H9 (cell line): ENCODE results near the gene PUM2. TPM values are rescaled to one million over a fixed set of nuclear protein-coding genes. Genes with fewer than 3 reads are reported as not detected.

Experiments used
- DNase-seq: peaks from one replicate; pipeline ENCODE4 v3.0.0-alpha.2; 2017
- H2AFZ ChIP-seq: one replicate; pipeline ENCODE4 v1.6.1; 2013; ENCODE audit warnings: mild to moderate bottlenecking, low read length, control low read depth, moderate library complexity
- H2AK5ac ChIP-seq: 2 replicates; pipeline ENCODE4 v1.6.1; 2013; ENCODE audit warnings: low read length, control low read depth, mixed read lengths; ENCODE audit not compliant: insufficient read length
- H2BK120ac ChIP-seq: one replicate; pipeline ENCODE4 v1.6.1; 2013; ENCODE audit warnings: low read depth, mild to moderate bottlenecking, low read length, control low read depth, inconsistent platforms; ENCODE audit not compliant: poor library complexity, severe bottlenecking
- H2BK12ac ChIP-seq: 2 replicates; pipeline ENCODE4 v1.6.1; 2013; ENCODE audit warnings: low read length, control low read depth, mixed read lengths, low read depth; ENCODE audit not compliant: insufficient read length
- H2BK15ac ChIP-seq: 2 replicates; pipeline ENCODE4 v1.6.1; 2013; ENCODE audit warnings: low read depth, low read length, control low read depth
- H2BK20ac ChIP-seq: one replicate; pipeline ENCODE4 v1.6.1; 2013; ENCODE audit warnings: low read depth, mild to moderate bottlenecking, low read length, control low read depth, inconsistent platforms; ENCODE audit not compliant: poor library complexity, severe bottlenecking
- H2BK5ac ChIP-seq: 2 replicates; pipeline ENCODE4 v1.6.1; 2013; ENCODE audit warnings: low read length, control low read depth, mixed read lengths; ENCODE audit not compliant: insufficient read length
- H3K14ac ChIP-seq: 2 replicates; pipeline ENCODE4 v1.6.1; 2013; ENCODE audit warnings: low read length, control low read depth; ENCODE audit not compliant: insufficient read depth
- H3K18ac ChIP-seq: 2 replicates; pipeline ENCODE4 v1.6.1; 2013; ENCODE audit warnings: low read depth, mild to moderate bottlenecking, mixed read lengths, low read length, control low read depth; ENCODE audit not compliant: insufficient read length
- H3K23ac ChIP-seq: 2 replicates; pipeline ENCODE4 v1.6.1; 2013; ENCODE audit warnings: low read length, control low read depth, mixed read lengths, low read depth; ENCODE audit not compliant: insufficient read length
- H3K23me2 ChIP-seq: 2 replicates; pipeline ENCODE4 v1.6.1; 2013; ENCODE audit warnings: low read depth, mild to moderate bottlenecking, mixed read lengths, low read length, control low read depth; ENCODE audit not compliant: insufficient read length, poor library complexity, severe bottlenecking
- H3K27ac ChIP-seq: 2 replicates; pipeline ENCODE4 v1.5.1; 2013; ENCODE audit warnings: low read length, control low read depth, mixed read lengths, low read depth; ENCODE audit not compliant: insufficient read length
- H3K27me3 ChIP-seq: 2 replicates; pipeline ENCODE4 v1.6.1; 2013; ENCODE audit warnings: low read length, control low read depth, inconsistent platforms; ENCODE audit not compliant: insufficient read depth
- H3K4ac ChIP-seq: 2 replicates; pipeline ENCODE4 v1.6.1; 2013; ENCODE audit warnings: low read depth, mild to moderate bottlenecking, control low read depth, inconsistent platforms, low read length, moderate library complexity
- H3K4me1 ChIP-seq: 2 replicates; pipeline ENCODE4 v1.6.1; 2013; ENCODE audit warnings: low read length, control low read depth, inconsistent platforms; ENCODE audit not compliant: insufficient read depth
- H3K4me2 ChIP-seq: 2 replicates; pipeline ENCODE4 v1.6.1; 2013; ENCODE audit warnings: low read length, control low read depth, mixed read lengths; ENCODE audit not compliant: insufficient read length, insufficient read depth
- H3K56ac ChIP-seq: 2 replicates; pipeline ENCODE4 v1.6.1; 2013; ENCODE audit warnings: low read depth, mild to moderate bottlenecking, mixed read lengths, low read length, control low read depth; ENCODE audit not compliant: insufficient read length
- H3K79me1 ChIP-seq: 2 replicates; pipeline ENCODE4 v1.6.1; 2013; ENCODE audit warnings: low read depth, mild to moderate bottlenecking, moderate library complexity, low read length, control low read depth, inconsistent platforms; ENCODE audit not compliant: insufficient read depth, poor library complexity, severe bottlenecking
- H3K79me2 ChIP-seq: 2 replicates; pipeline ENCODE4 v1.6.1; 2013; ENCODE audit warnings: low read length, control low read depth, inconsistent platforms; ENCODE audit not compliant: insufficient read depth
- H3K9ac ChIP-seq: 2 replicates; pipeline ENCODE4 v1.6.1; 2013; ENCODE audit warnings: low read length, control low read depth, mixed read lengths; ENCODE audit not compliant: insufficient read length; ENCODE audit errors: extremely low read depth
- H3K9me3 ChIP-seq: one replicate; pipeline ENCODE4 v1.6.1; 2013; ENCODE audit warnings: low read depth, low read length, inconsistent platforms; ENCODE audit not compliant: control insufficient read depth
- H3T11ph ChIP-seq: one replicate; pipeline ENCODE4 v1.6.1; 2013; ENCODE audit warnings: mild to moderate bottlenecking, low read length, control low read depth, inconsistent platforms
- H4K20me1 ChIP-seq: one replicate; pipeline ENCODE4 v1.6.1; 2013; ENCODE audit not compliant: control insufficient read depth, insufficient read length, insufficient read depth
- H4K5ac ChIP-seq: 2 replicates; pipeline ENCODE4 v1.6.1; 2013; ENCODE audit warnings: low read depth, mild to moderate bottlenecking, mixed read lengths, low read length, control low read depth; ENCODE audit not compliant: insufficient read length
- H4K8ac ChIP-seq: replicated peaks from 2 replicates; pipeline ENCODE4 v1.6.1; 2013; ENCODE audit warnings: low read length, control low read depth, mixed read lengths, low read depth; ENCODE audit not compliant: insufficient read length
- H4K91ac ChIP-seq: 2 replicates; pipeline ENCODE4 v1.6.1; 2013; ENCODE audit warnings: low read depth, mild to moderate bottlenecking, moderate library complexity, mixed read lengths, low read length, control low read depth; ENCODE audit not compliant: insufficient read length
- H3K27ac Mint-ChIP-seq, 3 experiments: 2 replicates in 2 of 3; 3 replicates in 1 of 3; pipeline ENCODE4 v1.8.0; 2020 to 2021; ENCODE audit warnings: mixed read lengths in 3 of 3, mild to moderate bottlenecking in 1 of 3, moderate library complexity in 1 of 3
- H3K27me3 Mint-ChIP-seq: 2 replicates; pipeline ENCODE4 v1.8.0; 2021; ENCODE audit warnings: low read depth, mild to moderate bottlenecking, moderate library complexity, mixed read lengths
- H3K36me3 Mint-ChIP-seq, 3 experiments: 2 replicates in 2 of 3; 3 replicates in 1 of 3; pipeline ENCODE4 v1.8.0; 2020 to 2021; ENCODE audit warnings: low read depth in 3 of 3, mixed read lengths in 3 of 3; ENCODE audit not compliant: insufficient read depth in 1 of 3
- H3K4me1 Mint-ChIP-seq, 2 experiments: 2 replicates each; pipeline ENCODE4 v1.8.0; 2020; ENCODE audit warnings: mixed read lengths in 2 of 2
- H3K4me3 Mint-ChIP-seq, 2 experiments: 2 replicates in 1 of 2; 3 replicates in 1 of 2; pipeline ENCODE4 v1.8.0; 2020 to 2021; ENCODE audit warnings: mild to moderate bottlenecking in 2 of 2, mixed read lengths in 2 of 2, moderate library complexity in 1 of 2
- H3K9me3 Mint-ChIP-seq, 2 experiments: 2 replicates in 1 of 2; 3 replicates in 1 of 2; pipeline ENCODE4 v1.8.0; 2020; ENCODE audit warnings: mild to moderate bottlenecking in 2 of 2, mixed read lengths in 2 of 2, moderate library complexity in 1 of 2
- WGBS: extraction: QIAGEN DNeasy Blood & Tissue Kit; methylation state at CpG from one replicate; pipeline ENCODE4 v1.1.7; 2013; ENCODE audit warnings: missing lambda C conversion rate, low lambda C conversion rate, mixed read lengths; ENCODE audit not compliant: insufficient read length; ENCODE audit errors: extremely low coverage; 5-methylcytosine and 5-hydroxymethylcytosine counted together
- total RNA-seq: library from RNA; stranded (reverse); gene quantifications from 2 replicates; pipeline ENCODE4 v1.2.1, GENCODE V29; 2021
- TF ChIP-seq, protein P1 (sequence below): fragments of 200-600 bp; sonication (generic); conservative IDR thresholded peaks from 3 replicates; pipeline ENCODE4 v1.8.0; 2021; ENCODE audit warnings: antibody characterized with exemption, mild to moderate bottlenecking

The PUM2 gene
- total RNA-seq, 1 experiment from 2014 or later: 96.6 TPM

DNA sequence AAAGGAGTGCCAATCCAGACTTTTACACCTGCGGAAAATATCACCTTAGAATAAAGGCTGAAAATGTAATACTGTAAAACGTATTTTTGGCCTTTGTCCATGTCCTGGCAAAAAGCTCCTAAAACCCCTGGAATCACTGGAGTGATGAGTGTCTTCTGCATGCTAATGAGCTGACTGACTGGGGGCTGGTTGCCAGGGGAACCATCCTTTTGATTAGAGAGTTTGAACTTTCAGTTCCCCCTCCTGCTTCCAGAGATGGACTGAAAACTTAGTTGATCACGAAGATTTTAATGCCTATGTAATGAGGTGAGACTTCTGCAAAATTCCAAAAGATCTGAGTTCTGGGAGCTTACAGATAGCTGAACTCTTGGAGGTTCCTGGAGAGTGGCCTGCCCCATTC is 20.5 kb downstream of the PUM2 start:
- Histone ChIP-seq H2BK120ac (no peak overlapping the region), H2BK5ac (no peak overlapping the region), H3K4me1 (no peaks in the 10 kb centered on the region; the same call in 1 of the 2 replicates), H2BK20ac (no peak overlapping the region), H3K18ac (no peak overlapping the region), H3K9me3 (no peaks in the 10 kb centered on the region), H3K79me2 (peaks cover 53% of the 10 kb centered on the region; the same call in 1 of the 2 replicates), H2AFZ (no peak overlapping the region), H3K23ac (no peak overlapping the region), H3K79me1 (peaks cover 24% of the 10 kb centered on the region), H2AK5ac (no peak overlapping the region), H3K27ac (no peak overlapping the region), H3K9ac (no peak overlapping the region), H2BK15ac (no peak overlapping the region), H2BK12ac (no peak overlapping the region), H4K8ac (no peak overlapping the region), H4K20me1 (no peaks in the 10 kb centered on the region), H3T11ph (no peak overlapping the region), H3K4me2 (no peak overlapping the region), H4K91ac (no peak overlapping the region), H3K27me3 (no peaks in the 10 kb centered on the region), H3K4ac (no peak overlapping the region), H3K23me2 (no peaks in the 10 kb centered on the region), H3K56ac (no peak overlapping the region), H3K14ac (no peak overlapping the region), H4K5ac (no peak overlapping the region)
- no peak for DNase-seq
- no peak overlapping the region for H3K4me3 Mint-ChIP-seq
- peaks cover 13 to 30% (median 19%) of the 10 kb centered on the region in 3 experiments; a peak in 6 of 7 replicates for H3K36me3 Mint-ChIP-seq
- H3K27me3 Mint-ChIP-seq: no peaks in the 10 kb centered on the region
- WGBS: no CpG with 5 or more reads among the region's 3 CpGs
- peaks cover 51 to 53% of the 10 kb centered on the region in 2 experiments for H3K4me1 Mint-ChIP-seq
- TF ChIP-seq, protein P1, sequence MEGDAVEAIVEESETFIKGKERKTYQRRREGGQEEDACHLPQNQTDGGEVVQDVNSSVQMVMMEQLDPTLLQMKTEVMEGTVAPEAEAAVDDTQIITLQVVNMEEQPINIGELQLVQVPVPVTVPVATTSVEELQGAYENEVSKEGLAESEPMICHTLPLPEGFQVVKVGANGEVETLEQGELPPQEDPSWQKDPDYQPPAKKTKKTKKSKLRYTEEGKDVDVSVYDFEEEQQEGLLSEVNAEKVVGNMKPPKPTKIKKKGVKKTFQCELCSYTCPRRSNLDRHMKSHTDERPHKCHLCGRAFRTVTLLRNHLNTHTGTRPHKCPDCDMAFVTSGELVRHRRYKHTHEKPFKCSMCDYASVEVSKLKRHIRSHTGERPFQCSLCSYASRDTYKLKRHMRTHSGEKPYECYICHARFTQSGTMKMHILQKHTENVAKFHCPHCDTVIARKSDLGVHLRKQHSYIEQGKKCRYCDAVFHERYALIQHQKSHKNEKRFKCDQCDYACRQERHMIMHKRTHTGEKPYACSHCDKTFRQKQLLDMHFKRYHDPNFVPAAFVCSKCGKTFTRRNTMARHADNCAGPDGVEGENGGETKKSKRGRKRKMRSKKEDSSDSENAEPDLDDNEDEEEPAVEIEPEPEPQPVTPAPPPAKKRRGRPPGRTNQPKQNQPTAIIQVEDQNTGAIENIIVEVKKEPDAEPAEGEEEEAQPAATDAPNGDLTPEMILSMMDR: no peak
- H3K9me3 Mint-ChIP-seq: no peaks in the 10 kb centered on the region
- H3K27ac Mint-ChIP-seq: no peak overlapping the region
